HG03442 (cell line): ENCODE data around the gene KXD1.
A peak's percentile ranks its signal among the peaks of the same experiment; 100 is the strongest.
"Not testable (repeated sequence)": the region's sequence is repeated elsewhere in the genome, so short reads cannot be mapped to it uniquely, and the experiment has no call there.

ENCODE experiments used
- ATAC-seq: cut with Tn5 transposase; IDR thresholded peaks from one replicate; pipeline ENCODE4 v1.9.1; 2021; ENCODE audit warnings: mild to moderate bottlenecking, moderate library complexity; ENCODE audit not compliant: unreplicated experiment

The KXD1 gene

GRCh38 chr19:18557411-18558201 is at the start of gene KXD1:
Gene KXD1, plus strand, starts transcription at chr19:18557870. Its CDS starts 4,187 bp downstream, at chr19:18562057.
- ATAC-seq, result peak; percentile 95

- no peak for ATAC-seq
These were observed 49.1 kb upstream of the KXD1 start for GRCh38 chr19:18508585-18508984.

GRCh38 chr19:18510216-18510615 is 47.5 kb upstream of the KXD1 start:
- no peak for ATAC-seq

GRCh38 chr19:18513868-18514267 is 43.8 kb upstream of the KXD1 start:
- no peak for ATAC-seq

GRCh38 chr19:18514800-18515682 is 42.6 kb upstream of the KXD1 start:
- ATAC-seq, result no peak

GRCh38 chr19:18515959-18516358 is 41.7 kb upstream of the KXD1 start:
- ATAC-seq, result no peak

- no peak for ATAC-seq
These were observed 40.1 kb upstream of the KXD1 start for GRCh38 chr19:18517606-18518005.

GRCh38 chr19:18518639-18519038 is 39.0 kb upstream of the KXD1 start:
- no peak for ATAC-seq

- no peak for ATAC-seq
These were observed 37.5 kb upstream of the KXD1 start for GRCh38 chr19:18519962-18520847.

GRCh38 chr19:18520848-18521691 is 36.6 kb upstream of the KXD1 start:
- ATAC-seq, result no peak

- ATAC-seq, result peak; percentile 7
These were observed 36.0 kb upstream of the KXD1 start, which contains the start of gene ELL for GRCh38 chr19:18521692-18522123. Gene ELL, minus strand, starts transcription at chr19:18522070. Its CDS starts 15 bp downstream, at chr19:18522055.

- peak; percentile 80 for ATAC-seq
These were observed 35.4 kb upstream of the KXD1 start for GRCh38 chr19:18522124-18522861.

- not testable (repeated sequence) for ATAC-seq
These were observed 34.7 kb upstream of the KXD1 start for GRCh38 chr19:18522862-18523440.

- ATAC-seq, result no peak
These were observed 33.8 kb upstream of the KXD1 start for GRCh38 chr19:18523841-18524240.

GRCh38 chr19:18526316-18526715 is 31.4 kb upstream of the KXD1 start:
- ATAC-seq, result no peak

GRCh38 chr19:18529782-18530181 is 27.9 kb upstream of the KXD1 start:
- ATAC-seq, result no peak

- no peak for ATAC-seq
These were observed 26.2 kb upstream of the KXD1 start for GRCh38 chr19:18531485-18531884.

- no peak for ATAC-seq
These were observed 25.3 kb upstream of the KXD1 start for GRCh38 chr19:18532168-18532890.
